Esophagus squamous epithelium (tissue), 4 donors: ENCODE data around the gene DBNDD1.

Source experiments
- POLR2A ChIP-seq, 4 donors: fragments of 450-650 bp; IDR thresholded peaks; one replicate each; pipeline ENCODE4 v1.6.1; 2017; ENCODE audit warnings: antibody characterized with exemption in 4 of 4, mild to moderate bottlenecking in 4 of 4, moderate library complexity in 3 of 4
- TF ChIP-seq, protein P1 (sequence below), 6 experiments: fragments of 450-650 bp in 4 of 6; fragments of 200-600 bp in 2 of 6; sonication (generic) in 2 of 6; IDR thresholded peaks; one replicate each; pipeline ENCODE4 v1.5.1; 2016 to 2019; ENCODE audit warnings: antibody characterized with exemption in 6 of 6, mild to moderate bottlenecking in 4 of 6, moderate library complexity in 4 of 6

DNA sequence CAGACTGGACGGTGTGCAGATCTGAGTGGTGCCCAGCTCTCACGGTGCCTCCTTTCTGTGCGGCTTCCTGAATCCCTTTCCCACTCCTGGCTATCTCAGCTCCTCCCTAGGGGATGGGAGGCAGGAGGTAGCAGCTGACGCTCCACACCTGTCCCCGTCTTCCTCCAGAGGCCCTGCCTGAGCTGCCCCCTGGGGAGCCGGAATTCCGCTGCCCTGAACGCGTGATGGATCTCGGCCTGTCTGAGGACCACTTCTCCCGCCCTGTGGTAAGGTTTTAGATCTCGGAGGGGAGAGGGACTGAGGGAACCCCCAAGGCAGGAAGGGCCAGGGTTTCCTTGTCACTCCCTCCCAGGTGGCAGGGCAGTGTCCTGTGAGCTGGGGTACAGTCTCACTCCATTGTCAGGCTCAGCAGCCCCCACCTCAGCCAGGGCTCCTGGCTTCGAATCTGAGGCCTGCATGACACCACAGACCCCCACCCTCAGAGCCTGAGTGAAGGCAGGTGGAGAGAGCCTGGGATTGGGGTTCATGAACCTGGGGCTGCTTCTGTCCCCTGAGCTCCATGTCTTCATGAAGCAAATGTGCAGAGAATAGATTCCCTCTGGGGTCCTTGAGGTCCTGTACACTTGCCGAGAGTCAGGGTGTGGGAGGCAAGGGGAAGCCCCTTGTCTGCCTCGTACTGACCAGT is 64.1 kb downstream of the DBNDD1 start:
- TF ChIP-seq POLR2A (IDR thresholded peaks at IDR 0.05) = no peak
- TF ChIP-seq, protein P1, sequence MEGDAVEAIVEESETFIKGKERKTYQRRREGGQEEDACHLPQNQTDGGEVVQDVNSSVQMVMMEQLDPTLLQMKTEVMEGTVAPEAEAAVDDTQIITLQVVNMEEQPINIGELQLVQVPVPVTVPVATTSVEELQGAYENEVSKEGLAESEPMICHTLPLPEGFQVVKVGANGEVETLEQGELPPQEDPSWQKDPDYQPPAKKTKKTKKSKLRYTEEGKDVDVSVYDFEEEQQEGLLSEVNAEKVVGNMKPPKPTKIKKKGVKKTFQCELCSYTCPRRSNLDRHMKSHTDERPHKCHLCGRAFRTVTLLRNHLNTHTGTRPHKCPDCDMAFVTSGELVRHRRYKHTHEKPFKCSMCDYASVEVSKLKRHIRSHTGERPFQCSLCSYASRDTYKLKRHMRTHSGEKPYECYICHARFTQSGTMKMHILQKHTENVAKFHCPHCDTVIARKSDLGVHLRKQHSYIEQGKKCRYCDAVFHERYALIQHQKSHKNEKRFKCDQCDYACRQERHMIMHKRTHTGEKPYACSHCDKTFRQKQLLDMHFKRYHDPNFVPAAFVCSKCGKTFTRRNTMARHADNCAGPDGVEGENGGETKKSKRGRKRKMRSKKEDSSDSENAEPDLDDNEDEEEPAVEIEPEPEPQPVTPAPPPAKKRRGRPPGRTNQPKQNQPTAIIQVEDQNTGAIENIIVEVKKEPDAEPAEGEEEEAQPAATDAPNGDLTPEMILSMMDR (IDR thresholded peaks at IDR 0.05) = no peak
